ENCODE results near the gene VAV2.

VAV2 gene

GRCh38 chr9:133794016-133794760 is 197.9 kb downstream of the VAV2 start:
- no peak for DNase-seq (ENCODE audit: low read depth)

- no peak for DNase-seq (ENCODE audit: low read depth)
Measured at GRCh38 chr9:133793471-133793870, 198.7 kb downstream of the VAV2 start.

GRCh38 chr9:133792721-133793470 is 199.2 kb downstream of the VAV2 start:
- peak; percentile 80 for DNase-seq (ENCODE audit: low read depth)

GRCh38 chr9:133791735-133792649 is 200.1 kb downstream of the VAV2 start:
- no peak for DNase-seq (ENCODE audit: low read depth)

GRCh38 chr9:133791069-133791468 is 201.1 kb downstream of the VAV2 start:
- DNase-seq (ENCODE audit: low read depth) = no peak

GRCh38 chr9:133789778-133790177 is 202.3 kb downstream of the VAV2 start:
- no peak for DNase-seq (ENCODE audit: low read depth)

- DNase-seq (ENCODE audit: low read depth) = no peak
Measured at GRCh38 chr9:133788819-133789717, 203.1 kb downstream of the VAV2 start.

GRCh38 chr9:133788045-133788818 is 203.9 kb downstream of the VAV2 start:
- DNase-seq (ENCODE audit: low read depth) = no peak

GRCh38 chr9:133787754-133788025 is 204.4 kb downstream of the VAV2 start:
- DNase-seq (ENCODE audit: low read depth) = peak; percentile 38

- DNase-seq (ENCODE audit: low read depth) = no peak
Measured at GRCh38 chr9:133786907-133787753, 205.0 kb downstream of the VAV2 start.

- no peak for DNase-seq (ENCODE audit: low read depth)
Measured at GRCh38 chr9:133786371-133786753, 205.8 kb downstream of the VAV2 start.

- no peak for DNase-seq (ENCODE audit: low read depth)
Measured at GRCh38 chr9:133785753-133786370, 206.3 kb downstream of the VAV2 start.

GRCh38 chr9:133784731-133785561 is 207.2 kb downstream of the VAV2 start:
- DNase-seq (ENCODE audit: low read depth) = no peak

- no peak for DNase-seq (ENCODE audit: low read depth)
Measured at GRCh38 chr9:133783331-133783731, 208.8 kb downstream of the VAV2 start.

- DNase-seq (ENCODE audit: low read depth) = peak; percentile 39
Measured at GRCh38 chr9:133782157-133783130, 209.7 kb downstream of the VAV2 start.

GRCh38 chr9:133781828-133782135 is 210.3 kb downstream of the VAV2 start:
- DNase-seq (ENCODE audit: low read depth) = no peak

Measured in CMK (cell line).